SK-N-SH treated with all-trans-retinoic acid at 6 μM for 48 hours (cell line): ENCODE data around the gene F8.
"Not testable (repeated sequence)": the region's sequence is repeated elsewhere in the genome, so short reads cannot be mapped to it uniquely, and the experiment has no call there.

ENCODE experiments used
- ATAC-seq: fragments of 200-7000 bp; cut with Tn5 transposase; 3 replicates; pipeline ENCODE4 v1.9.1; 2020; ENCODE audit warnings: mild to moderate bottlenecking, moderate library complexity
- ARNTL ChIP-seq: fragments of 450-650 bp; formaldehyde crosslinking; IDR thresholded peaks from 2 replicates; pipeline ENCODE4 v1.5.0; 2020; ENCODE audit warnings: low read depth, mild to moderate bottlenecking, moderate library complexity, borderline replicate concordance
- BACH2 ChIP-seq: fragments of 250-450 bp; sonication (Bioruptor Pico); IDR thresholded peaks from 2 replicates; pipeline ENCODE4 v1.9.0; 2021; ENCODE audit warnings: mild to moderate bottlenecking, borderline replicate concordance
- ESRRG ChIP-seq: fragments of 250-450 bp; sonication (Bioruptor Pico); IDR thresholded peaks from 2 replicates; pipeline ENCODE4 v1.6.1; 2021; ENCODE audit warnings: mild to moderate bottlenecking
- GLIS3 ChIP-seq: fragments of 250-450 bp; sonication (Bioruptor Pico); IDR thresholded peaks from 2 replicates; pipeline ENCODE4 v1.5.0; 2020; ENCODE audit warnings: mild to moderate bottlenecking, moderate library complexity
- ISL1 ChIP-seq: fragments of 250-450 bp; sonication (Bioruptor Pico); IDR thresholded peaks from 2 replicates; pipeline ENCODE4 v2.1.2; 2022; ENCODE audit warnings: mild to moderate bottlenecking, moderate library complexity
- PPARA ChIP-seq: fragments of 250-450 bp; sonication (Bioruptor Pico); IDR thresholded peaks from 2 replicates; pipeline ENCODE4 v1.5.0; 2020; ENCODE audit warnings: mild to moderate bottlenecking, borderline replicate concordance
- ZC3H10 ChIP-seq: fragments of 250-450 bp; sonication (Bioruptor Pico); IDR thresholded peaks from 2 replicates; pipeline ENCODE4 v1.5.1; 2021; ENCODE audit warnings: mild to moderate bottlenecking, moderate library complexity
- ZFP30 ChIP-seq: fragments of 450-650 bp; formaldehyde crosslinking; IDR thresholded peaks from 2 replicates; pipeline ENCODE4 v1.5.0; 2022; ENCODE audit warnings: mild to moderate bottlenecking, moderate library complexity
- ZNF565 ChIP-seq: fragments of 450-650 bp; formaldehyde crosslinking; conservative IDR thresholded peaks from 2 replicates; pipeline ENCODE4 v1.5.0; 2020; ENCODE audit warnings: low read depth, mild to moderate bottlenecking, moderate library complexity
- ZNF70 ChIP-seq: fragments of 450-650 bp; formaldehyde crosslinking; IDR thresholded peaks from 2 replicates; pipeline ENCODE4 v1.5.0; 2020; ENCODE audit warnings: mild to moderate bottlenecking, moderate library complexity
- TF ChIP-seq, protein P1 (sequence below): fragments of 250-450 bp; sonication (Bioruptor Pico); IDR thresholded peaks from 2 replicates; pipeline ENCODE4 v1.5.0; 2020; ENCODE audit warnings: mild to moderate bottlenecking, moderate library complexity
- TF ChIP-seq, protein P2 (sequence below): fragments of 250-450 bp; sonication (Bioruptor Pico); IDR thresholded peaks from 2 replicates; pipeline ENCODE4 v1.8.0; 2020; ENCODE audit warnings: mild to moderate bottlenecking, moderate library complexity, borderline replicate concordance
- TF ChIP-seq, protein P3 (sequence below): fragments of 250-450 bp; sonication (Bioruptor Pico); IDR thresholded peaks from 2 replicates; pipeline ENCODE4 v1.5.1; 2020; ENCODE audit warnings: low read depth, mild to moderate bottlenecking, moderate library complexity
- TF ChIP-seq, protein P4 (sequence below): fragments of 250-450 bp; sonication (Bioruptor Pico); IDR thresholded peaks from 2 replicates; pipeline ENCODE4 v1.5.1; 2021; ENCODE audit warnings: mild to moderate bottlenecking, moderate library complexity

F8 gene

DNA sequence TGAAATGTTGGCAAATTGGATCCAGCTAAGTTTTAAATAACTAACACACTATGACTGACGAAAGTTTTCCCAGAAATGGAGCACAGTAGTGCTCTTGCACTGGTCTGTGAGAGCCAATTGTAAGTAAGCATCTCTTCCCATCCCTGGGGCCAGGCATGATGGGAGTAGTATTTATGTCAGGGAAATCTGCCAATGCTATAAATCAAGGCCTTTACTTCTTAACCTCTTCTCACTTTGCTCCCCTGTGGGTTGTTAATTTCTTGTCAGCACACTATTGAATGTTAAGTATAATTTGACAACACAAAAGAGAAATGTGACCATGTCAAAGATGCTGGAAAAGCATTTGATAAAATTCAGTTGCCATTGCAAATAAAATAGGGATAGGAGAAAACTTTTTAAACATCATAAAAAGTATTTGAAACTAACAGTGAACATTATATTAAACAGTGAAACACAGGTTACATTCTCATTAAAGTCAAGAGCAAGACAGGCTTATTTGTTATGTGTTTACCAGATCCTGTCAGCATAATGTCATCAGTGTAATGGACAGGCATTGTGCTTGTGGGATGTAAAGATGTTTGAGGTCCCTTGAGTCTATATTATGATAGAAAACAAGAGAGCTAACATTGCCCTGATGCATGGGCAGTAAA, 131.4 kb downstream of the F8 start:
- TF ChIP-seq ZNF70 (CRISPR knock-in tag) = no peak
- no peak for TF ChIP-seq ZC3H10 (CRISPR knock-in tag)
- no peak for TF ChIP-seq GLIS3 (CRISPR knock-in tag)
- no peak for TF ChIP-seq ARNTL (CRISPR knock-in tag)
- no peak for TF ChIP-seq ISL1 (CRISPR knock-in tag)
- no peak for TF ChIP-seq PPARA (CRISPR knock-in tag)
- TF ChIP-seq, protein P1, sequence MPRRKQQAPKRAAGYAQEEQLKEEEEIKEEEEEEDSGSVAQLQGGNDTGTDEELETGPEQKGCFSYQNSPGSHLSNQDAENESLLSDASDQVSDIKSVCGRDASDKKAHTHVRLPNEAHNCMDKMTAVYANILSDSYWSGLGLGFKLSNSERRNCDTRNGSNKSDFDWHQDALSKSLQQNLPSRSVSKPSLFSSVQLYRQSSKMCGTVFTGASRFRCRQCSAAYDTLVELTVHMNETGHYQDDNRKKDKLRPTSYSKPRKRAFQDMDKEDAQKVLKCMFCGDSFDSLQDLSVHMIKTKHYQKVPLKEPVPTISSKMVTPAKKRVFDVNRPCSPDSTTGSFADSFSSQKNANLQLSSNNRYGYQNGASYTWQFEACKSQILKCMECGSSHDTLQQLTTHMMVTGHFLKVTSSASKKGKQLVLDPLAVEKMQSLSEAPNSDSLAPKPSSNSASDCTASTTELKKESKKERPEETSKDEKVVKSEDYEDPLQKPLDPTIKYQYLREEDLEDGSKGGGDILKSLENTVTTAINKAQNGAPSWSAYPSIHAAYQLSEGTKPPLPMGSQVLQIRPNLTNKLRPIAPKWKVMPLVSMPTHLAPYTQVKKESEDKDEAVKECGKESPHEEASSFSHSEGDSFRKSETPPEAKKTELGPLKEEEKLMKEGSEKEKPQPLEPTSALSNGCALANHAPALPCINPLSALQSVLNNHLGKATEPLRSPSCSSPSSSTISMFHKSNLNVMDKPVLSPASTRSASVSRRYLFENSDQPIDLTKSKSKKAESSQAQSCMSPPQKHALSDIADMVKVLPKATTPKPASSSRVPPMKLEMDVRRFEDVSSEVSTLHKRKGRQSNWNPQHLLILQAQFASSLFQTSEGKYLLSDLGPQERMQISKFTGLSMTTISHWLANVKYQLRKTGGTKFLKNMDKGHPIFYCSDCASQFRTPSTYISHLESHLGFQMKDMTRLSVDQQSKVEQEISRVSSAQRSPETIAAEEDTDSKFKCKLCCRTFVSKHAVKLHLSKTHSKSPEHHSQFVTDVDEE (CRISPR knock-in tag) = no peak
- TF ChIP-seq, protein P2, sequence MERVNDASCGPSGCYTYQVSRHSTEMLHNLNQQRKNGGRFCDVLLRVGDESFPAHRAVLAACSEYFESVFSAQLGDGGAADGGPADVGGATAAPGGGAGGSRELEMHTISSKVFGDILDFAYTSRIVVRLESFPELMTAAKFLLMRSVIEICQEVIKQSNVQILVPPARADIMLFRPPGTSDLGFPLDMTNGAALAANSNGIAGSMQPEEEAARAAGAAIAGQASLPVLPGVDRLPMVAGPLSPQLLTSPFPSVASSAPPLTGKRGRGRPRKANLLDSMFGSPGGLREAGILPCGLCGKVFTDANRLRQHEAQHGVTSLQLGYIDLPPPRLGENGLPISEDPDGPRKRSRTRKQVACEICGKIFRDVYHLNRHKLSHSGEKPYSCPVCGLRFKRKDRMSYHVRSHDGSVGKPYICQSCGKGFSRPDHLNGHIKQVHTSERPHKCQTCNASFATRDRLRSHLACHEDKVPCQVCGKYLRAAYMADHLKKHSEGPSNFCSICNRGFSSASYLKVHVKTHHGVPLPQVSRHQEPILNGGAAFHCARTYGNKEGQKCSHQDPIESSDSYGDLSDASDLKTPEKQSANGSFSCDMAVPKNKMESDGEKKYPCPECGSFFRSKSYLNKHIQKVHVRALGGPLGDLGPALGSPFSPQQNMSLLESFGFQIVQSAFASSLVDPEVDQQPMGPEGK (CRISPR knock-in tag) = no peak
- no peak for TF ChIP-seq ZNF565 (CRISPR knock-in tag)
- no peak for TF ChIP-seq ESRRG (CRISPR knock-in tag)
- no peak for ATAC-seq

DNA sequence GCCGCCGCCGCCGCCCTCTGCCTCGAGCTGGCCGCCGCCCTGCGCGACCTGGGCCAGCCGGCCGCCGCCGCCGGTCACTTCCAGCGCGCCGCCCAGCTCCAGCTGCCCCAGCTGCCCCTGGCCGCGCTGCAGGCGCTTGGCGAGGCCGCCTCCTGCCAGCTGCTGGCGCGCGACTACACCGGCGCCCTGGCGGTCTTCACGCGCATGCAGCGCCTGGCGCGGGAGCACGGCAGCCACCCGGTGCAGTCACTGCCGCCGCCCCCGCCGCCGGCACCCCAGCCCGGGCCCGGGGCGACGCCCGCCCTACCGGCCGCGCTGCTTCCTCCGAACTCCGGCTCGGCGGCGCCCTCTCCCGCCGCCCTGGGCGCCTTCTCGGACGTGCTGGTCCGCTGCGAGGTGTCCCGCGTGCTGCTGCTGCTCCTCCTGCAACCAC, 135.7 kb downstream of the F8 start:
- ATAC-seq = peak; percentile 48

DNA sequence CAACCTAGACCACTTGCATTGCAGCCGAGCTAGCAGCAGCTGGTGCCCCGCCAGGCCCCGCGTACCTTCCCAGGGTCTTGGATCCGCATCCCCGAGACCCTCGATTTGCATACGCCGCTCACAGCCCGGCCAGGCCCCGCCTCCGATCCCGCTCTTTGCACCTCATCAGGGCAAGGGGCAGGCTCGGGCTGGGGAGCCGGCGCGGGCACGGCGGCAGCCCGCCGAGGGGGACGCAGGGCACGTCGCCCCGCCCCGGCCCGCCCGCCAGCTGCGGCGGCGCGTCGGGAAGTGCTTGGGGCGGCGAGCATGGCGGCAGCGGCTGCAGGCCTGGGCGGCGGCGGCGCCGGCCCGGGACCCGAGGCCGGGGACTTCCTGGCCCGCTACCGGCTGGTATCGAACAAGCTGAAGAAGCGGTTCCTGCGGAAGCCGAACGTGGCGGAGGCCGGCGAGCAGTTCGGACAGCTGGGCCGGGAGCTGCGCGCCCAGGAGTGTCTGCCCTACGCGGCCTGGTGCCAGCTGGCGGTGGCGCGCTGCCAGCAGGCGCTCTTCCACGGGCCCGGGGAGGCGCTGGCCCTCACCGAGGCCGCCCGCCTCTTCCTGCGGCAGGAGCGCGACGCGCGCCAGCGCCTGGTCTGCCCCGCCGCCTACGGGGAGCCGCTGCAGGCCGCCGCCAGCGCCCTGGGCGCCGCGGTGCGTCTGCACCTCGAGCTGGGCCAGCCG, 136.3 kb downstream of the F8 start, which contains the start of gene F8A1:
Gene F8A1, plus strand, starts transcription at position 287 of the 720 bp plus-strand sequence. Its CDS starts 20 bp downstream, at position 307.
- peak; percentile 88 for ATAC-seq

DNA sequence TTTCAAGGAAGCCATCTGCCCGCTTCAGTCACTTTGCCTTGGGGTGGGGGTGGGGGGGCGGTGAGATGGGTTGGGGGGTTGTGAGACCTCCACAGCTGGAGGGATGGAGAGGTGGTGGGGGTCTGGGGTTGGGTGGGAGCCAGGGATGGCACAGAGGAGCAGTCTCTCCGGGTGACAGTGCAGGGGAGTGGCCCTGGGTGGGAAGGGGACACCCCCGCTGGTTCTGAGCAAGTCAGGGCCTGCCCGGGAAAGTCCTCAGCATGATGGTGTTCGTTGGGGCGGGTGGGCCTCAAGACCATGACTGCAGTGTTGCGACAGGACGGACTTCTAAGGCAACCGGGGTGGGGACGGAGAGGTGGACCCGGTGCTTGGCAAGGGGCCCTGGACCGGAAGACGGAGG, 137.0 kb downstream of the F8 start:
- not testable (repeated sequence) for ATAC-seq

DNA sequence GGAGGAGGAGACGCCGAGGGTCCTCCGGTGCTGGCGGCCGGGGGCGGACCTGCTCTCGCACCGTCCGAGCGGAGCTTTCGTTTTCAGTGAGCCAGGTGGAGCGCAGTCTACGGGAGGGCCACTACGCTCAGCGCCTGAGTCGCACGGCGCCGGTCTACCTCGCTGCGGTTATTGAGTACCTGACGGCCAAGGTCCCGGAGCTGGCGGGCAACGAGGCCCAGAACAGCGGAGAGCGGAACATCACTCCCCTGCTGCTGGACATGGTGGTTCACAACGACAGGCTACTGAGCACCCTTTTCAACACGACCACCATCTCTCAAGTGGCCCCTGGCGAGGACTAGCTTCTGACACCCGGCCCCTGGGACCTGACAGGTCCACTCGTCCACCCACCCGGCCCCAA, 137.5 kb downstream of the F8 start:
- ATAC-seq = not testable (repeated sequence)

DNA sequence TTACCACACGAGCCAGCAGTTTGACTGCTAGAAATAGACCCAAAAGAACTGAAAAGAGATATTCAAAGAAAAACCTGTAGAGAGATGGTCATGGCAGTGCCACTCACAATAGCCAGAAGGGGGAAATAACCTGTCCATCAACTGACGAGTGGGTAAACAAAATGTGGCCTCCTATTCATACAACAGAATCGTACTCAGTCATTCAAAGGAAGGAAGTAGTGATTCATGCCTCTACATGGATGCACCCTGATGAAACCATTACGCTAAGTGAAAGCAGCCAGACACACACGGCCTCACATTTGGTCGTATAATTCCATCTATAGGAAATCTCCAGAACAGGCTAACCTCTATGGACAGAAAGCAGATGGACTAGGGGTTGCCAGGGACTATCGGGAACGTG, 138.5 kb downstream of the F8 start:
- not testable (repeated sequence) for ATAC-seq

DNA sequence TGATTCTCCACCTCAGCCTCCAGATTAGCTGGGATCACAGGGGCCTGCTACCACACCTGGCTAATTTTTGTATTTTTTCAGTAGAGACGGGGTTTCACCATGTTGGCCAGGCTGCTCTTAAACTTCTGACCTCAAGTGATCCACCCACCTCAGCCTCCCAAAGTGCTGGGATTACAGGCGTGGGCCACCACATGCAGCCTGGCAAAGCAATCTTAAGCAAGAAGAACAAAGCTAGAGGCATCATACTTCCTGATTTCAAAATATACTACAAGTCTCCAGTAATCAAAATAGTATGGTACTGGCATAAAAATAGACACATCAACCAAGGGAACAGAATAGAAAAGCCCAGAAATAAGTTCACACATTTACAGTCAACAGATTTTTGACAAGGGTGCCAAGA, 149.2 kb downstream of the F8 start:
- TF ChIP-seq, protein P3, sequence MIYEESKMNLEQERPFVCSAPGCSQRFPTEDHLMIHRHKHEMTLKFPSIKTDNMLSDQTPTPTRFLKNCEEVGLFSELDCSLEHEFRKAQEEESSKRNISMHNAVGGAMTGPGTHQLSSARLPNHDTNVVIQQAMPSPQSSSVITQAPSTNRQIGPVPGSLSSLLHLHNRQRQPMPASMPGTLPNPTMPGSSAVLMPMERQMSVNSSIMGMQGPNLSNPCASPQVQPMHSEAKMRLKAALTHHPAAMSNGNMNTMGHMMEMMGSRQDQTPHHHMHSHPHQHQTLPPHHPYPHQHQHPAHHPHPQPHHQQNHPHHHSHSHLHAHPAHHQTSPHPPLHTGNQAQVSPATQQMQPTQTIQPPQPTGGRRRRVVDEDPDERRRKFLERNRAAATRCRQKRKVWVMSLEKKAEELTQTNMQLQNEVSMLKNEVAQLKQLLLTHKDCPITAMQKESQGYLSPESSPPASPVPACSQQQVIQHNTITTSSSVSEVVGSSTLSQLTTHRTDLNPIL (CRISPR knock-in tag) = no peak
- TF ChIP-seq, all 23 proteins: peak for 0
- no peak for ATAC-seq

DNA sequence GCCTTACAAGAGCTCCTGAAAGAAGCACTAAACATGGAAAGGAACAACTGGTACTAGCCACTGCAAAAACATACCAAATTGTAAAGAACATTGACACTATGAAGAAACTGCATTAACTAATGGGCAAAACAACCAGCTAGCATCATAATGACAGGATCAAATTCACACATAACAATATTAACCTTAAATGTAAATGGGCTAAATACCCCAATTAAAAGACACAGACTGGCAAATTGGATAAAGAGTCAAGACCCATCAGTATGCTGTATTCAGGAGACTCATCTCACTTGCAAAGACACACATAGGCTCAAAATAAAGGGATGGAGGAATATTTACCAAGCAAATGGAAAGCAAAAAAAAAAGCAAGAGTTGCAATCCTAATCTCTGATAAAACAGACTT, 154.0 kb downstream of the F8 start:
- not testable (repeated sequence) for ATAC-seq

DNA sequence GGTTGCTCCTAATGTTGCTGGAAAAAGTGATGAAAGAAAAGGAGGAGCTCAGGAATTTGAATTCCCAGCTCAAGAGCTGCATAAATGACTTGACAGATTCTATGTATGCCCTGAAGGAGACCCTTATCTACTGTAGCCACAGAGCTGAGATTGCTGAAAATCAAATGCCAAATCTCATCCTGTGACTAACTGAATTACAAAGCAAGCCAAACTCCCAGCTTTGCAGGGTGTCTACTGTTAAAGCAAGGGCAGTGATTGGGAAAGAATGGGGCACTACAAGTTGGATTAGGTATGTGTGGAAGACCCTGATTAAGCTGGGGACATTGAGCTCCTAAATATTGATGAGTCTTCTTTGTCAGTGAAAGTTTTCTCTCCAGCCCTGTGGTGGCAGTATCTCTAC, 167.3 kb downstream of the F8 start:
- TF ChIP-seq, protein P4, sequence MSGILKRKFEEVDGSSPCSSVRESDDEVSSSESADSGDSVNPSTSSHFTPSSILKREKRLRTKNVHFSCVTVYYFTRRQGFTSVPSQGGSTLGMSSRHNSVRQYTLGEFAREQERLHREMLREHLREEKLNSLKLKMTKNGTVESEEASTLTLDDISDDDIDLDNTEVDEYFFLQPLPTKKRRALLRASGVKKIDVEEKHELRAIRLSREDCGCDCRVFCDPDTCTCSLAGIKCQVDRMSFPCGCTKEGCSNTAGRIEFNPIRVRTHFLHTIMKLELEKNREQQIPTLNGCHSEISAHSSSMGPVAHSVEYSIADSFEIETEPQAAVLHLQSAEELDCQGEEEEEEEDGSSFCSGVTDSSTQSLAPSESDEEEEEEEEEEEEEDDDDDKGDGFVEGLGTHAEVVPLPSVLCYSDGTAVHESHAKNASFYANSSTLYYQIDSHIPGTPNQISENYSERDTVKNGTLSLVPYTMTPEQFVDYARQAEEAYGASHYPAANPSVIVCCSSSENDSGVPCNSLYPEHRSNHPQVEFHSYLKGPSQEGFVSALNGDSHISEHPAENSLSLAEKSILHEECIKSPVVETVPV (CRISPR knock-in tag) = no peak
- TF ChIP-seq ZFP30 (CRISPR knock-in tag) (no peak), BACH2 (CRISPR knock-in tag) (no peak), ISL1 (CRISPR knock-in tag) (no peak)
- no peak for ATAC-seq
